Suprapubic skin (tissue), 4 donors: ENCODE measurements around the gene SHROOM3. TPM values are rescaled to one million over a fixed set of nuclear protein-coding genes. Genes with fewer than 3 reads are reported as not detected.

Source experiments
- DNase-seq, 2 donors: peaks; one replicate each; pipeline ENCODE4 v3.0.0-alpha.2; 2019; ENCODE audit warnings: low spot score in 2 of 2
- H3K27ac ChIP-seq: fragments of 200-600 bp; sonication (generic); one replicate; pipeline ENCODE4 v1.5.1; 2019
- H3K27me3 ChIP-seq: fragments of 200-600 bp; sonication (generic); one replicate; pipeline ENCODE4 v1.5.1; 2019
- H3K36me3 ChIP-seq: fragments of 200-600 bp; sonication (generic); one replicate; pipeline ENCODE4 v1.5.1; 2019
- H3K4me1 ChIP-seq: fragments of 200-600 bp; sonication (generic); one replicate; pipeline ENCODE4 v1.5.1; 2019
- H3K4me3 ChIP-seq: fragments of 200-600 bp; sonication (generic); one replicate; pipeline ENCODE4 v1.5.1; 2019; ENCODE audit warnings: mild to moderate bottlenecking
- H3K9me3 ChIP-seq: fragments of 200-600 bp; sonication (generic); one replicate; pipeline ENCODE4 v1.5.1; 2019
- EP300 ChIP-seq: sonication (generic); formaldehyde crosslinking; IDR thresholded peaks from one replicate; pipeline ENCODE4 v1.6.1; 2017; ENCODE audit warnings: antibody characterized with exemption
- POLR2A ChIP-seq, 2 donors: fragments of 450-650 bp; IDR thresholded peaks; one replicate each; pipeline ENCODE4 v1.6.1; 2017; ENCODE audit warnings: antibody characterized with exemption in 2 of 2, mild to moderate bottlenecking in 2 of 2, moderate library complexity in 2 of 2
- POLR2AphosphoS5 ChIP-seq, 3 donors: sonication (generic); formaldehyde crosslinking; IDR thresholded peaks; one replicate each; pipeline ENCODE4 v1.6.1; 2017; ENCODE audit warnings: antibody characterized with exemption in 3 of 3
- WGBS: methylation state at CpG from one replicate; pipeline ENCODE4 v1.1.5; 2018; 5-methylcytosine and 5-hydroxymethylcytosine counted together
- total RNA-seq, 4 donors: library from RNA; depleted of rRNA; stranded (reverse); fragments of >200 nt; gene quantifications; one replicate each; pipeline ENCODE4 v1.1.0, GENCODE V29; 2016
- TF ChIP-seq, protein P1 (sequence below), 2 donors: fragments of 200-600 bp in 1 of 2; fragments of 450-650 bp in 1 of 2; sonication (generic) in 1 of 2; IDR thresholded peaks; one replicate each; pipeline ENCODE4 v1.5.1; 2016 to 2019; ENCODE audit warnings: antibody characterized with exemption in 2 of 2, mild to moderate bottlenecking in 1 of 2, moderate library complexity in 1 of 2

Gene SHROOM3
- total RNA-seq, 4 donors from 2014 or later = 25.7 to 41.4 (median 29.8) TPM

DNA sequence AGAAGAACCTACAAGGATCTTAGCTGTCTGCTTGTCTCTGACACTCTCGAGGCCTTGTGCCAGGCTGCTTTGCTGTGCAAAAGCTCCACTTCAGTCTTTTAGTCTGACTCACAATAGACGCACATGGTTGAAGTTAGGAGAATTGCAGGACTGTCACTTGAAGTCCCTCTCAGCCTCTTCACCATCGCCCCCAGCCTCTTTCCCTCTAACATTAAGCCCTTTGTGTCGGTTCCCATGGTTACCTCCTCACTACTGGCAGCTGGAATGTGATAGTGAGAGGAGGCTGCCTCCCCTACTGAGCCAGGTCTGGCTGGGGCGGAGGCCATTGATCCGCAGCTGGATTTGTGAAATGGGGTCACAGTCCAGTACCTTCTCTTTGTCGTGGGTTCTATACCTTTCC is 261.1 kb downstream of the SHROOM3 start:
- H3K27ac ChIP-seq = no peak overlapping the region
- no peak for TF ChIP-seq EP300
- TF ChIP-seq POLR2A (IDR thresholded peaks at IDR 0.05) = no peak
- TF ChIP-seq POLR2AphosphoS5 (IDR thresholded peaks at IDR 0.05) = no peak

GRCh38 chr4:76697129-76697803 is 262.2 kb downstream of the SHROOM3 start:
- TF ChIP-seq, protein P1, sequence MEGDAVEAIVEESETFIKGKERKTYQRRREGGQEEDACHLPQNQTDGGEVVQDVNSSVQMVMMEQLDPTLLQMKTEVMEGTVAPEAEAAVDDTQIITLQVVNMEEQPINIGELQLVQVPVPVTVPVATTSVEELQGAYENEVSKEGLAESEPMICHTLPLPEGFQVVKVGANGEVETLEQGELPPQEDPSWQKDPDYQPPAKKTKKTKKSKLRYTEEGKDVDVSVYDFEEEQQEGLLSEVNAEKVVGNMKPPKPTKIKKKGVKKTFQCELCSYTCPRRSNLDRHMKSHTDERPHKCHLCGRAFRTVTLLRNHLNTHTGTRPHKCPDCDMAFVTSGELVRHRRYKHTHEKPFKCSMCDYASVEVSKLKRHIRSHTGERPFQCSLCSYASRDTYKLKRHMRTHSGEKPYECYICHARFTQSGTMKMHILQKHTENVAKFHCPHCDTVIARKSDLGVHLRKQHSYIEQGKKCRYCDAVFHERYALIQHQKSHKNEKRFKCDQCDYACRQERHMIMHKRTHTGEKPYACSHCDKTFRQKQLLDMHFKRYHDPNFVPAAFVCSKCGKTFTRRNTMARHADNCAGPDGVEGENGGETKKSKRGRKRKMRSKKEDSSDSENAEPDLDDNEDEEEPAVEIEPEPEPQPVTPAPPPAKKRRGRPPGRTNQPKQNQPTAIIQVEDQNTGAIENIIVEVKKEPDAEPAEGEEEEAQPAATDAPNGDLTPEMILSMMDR (IDR thresholded peaks at IDR 0.05) = no peak
- TF ChIP-seq POLR2A (IDR thresholded peaks at IDR 0.05) (no peak), POLR2AphosphoS5 (IDR thresholded peaks at IDR 0.05) (no peak), EP300 (no peak)
- Histone ChIP-seq H3K27me3 (peaks cover 4% of the 10 kb centered on the region), H3K4me1 (no peaks in the 10 kb centered on the region), H3K9me3 (no peaks in the 10 kb centered on the region), H3K36me3 (no peaks in the 10 kb centered on the region), H3K4me3 (no peak overlapping the region), H3K27ac (no peak overlapping the region)
- DNase-seq = no peak
- WGBS = 83% methylated on average over 3 of the region's 3 CpGs

More for the DNA sequence above, 261.1 kb downstream of the SHROOM3 start:
- no peak overlapping the region for H3K4me3 ChIP-seq
- peaks cover 11% of the 10 kb centered on the region for H3K27me3 ChIP-seq
- no peaks in the 10 kb centered on the region for H3K36me3 ChIP-seq
- no peaks in the 10 kb centered on the region for H3K9me3 ChIP-seq
- H3K4me1 ChIP-seq = no peaks in the 10 kb centered on the region
- DNase-seq = no peak
- WGBS = 81% methylated on average over 7 of the region's 7 CpGs

- H3K27me3 ChIP-seq = peaks cover 3% of the 10 kb centered on the region
- no peak for DNase-seq
- TF ChIP-seq EP300 (no peak), POLR2AphosphoS5 (IDR thresholded peaks at IDR 0.05) (no peak), POLR2A (IDR thresholded peaks at IDR 0.05) (no peak)
- TF ChIP-seq, protein P1 (IDR thresholded peaks at IDR 0.05) = no peak
- no peaks in the 10 kb centered on the region for H3K9me3 ChIP-seq
- H3K27ac ChIP-seq = no peak overlapping the region
- no peaks in the 10 kb centered on the region for H3K36me3 ChIP-seq
- H3K4me1 ChIP-seq = peaks cover 3% of the 10 kb centered on the region
- H3K4me3 ChIP-seq = no peak overlapping the region
- 91% methylated on average over 1 of the region's 1 CpG for WGBS
Measured at GRCh38 chr4:76698141-76698540, 263.1 kb downstream of the SHROOM3 start.

DNA sequence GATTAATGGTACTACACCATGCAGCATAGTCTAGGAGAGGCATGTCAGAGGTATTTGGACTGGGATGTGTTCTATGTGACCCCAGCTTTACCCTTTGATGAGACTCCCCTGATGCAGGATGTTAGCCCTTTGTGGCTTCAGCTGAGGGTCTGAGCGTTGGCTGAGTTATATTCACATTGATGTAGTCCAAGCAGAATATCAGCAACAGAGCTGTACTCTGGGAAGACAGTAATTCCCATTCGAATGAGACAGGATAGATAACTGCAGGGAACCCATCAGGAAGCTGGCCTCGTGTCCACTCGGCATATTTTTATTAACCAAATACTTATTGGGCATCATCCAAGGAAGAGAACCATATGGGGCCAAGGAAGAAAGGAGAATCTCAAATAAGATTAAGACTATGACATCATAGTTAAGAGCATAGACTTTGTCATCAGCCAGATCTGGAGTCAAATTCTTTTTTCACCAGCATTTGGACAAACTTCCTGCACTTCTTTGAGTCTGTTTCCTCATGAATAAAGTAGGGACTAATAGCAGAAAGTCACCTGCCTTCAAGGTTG is 264.8 kb downstream of the SHROOM3 start:
- no peak overlapping the region for H3K4me3 ChIP-seq
- H3K9me3 ChIP-seq = no peaks in the 10 kb centered on the region
- DNase-seq = no peak
- H3K4me1 ChIP-seq = peaks cover 20% of the 10 kb centered on the region
- 76% methylated on average over 4 of the region's 4 CpGs for WGBS
- H3K27ac ChIP-seq = no peak overlapping the region
- TF ChIP-seq POLR2A (IDR thresholded peaks at IDR 0.05) (no peak), EP300 (no peak)
- TF ChIP-seq, protein P1 (IDR thresholded peaks at IDR 0.05) = no peak
- peaks cover 3% of the 10 kb centered on the region for H3K27me3 ChIP-seq
- no peaks in the 10 kb centered on the region for H3K36me3 ChIP-seq

DNA sequence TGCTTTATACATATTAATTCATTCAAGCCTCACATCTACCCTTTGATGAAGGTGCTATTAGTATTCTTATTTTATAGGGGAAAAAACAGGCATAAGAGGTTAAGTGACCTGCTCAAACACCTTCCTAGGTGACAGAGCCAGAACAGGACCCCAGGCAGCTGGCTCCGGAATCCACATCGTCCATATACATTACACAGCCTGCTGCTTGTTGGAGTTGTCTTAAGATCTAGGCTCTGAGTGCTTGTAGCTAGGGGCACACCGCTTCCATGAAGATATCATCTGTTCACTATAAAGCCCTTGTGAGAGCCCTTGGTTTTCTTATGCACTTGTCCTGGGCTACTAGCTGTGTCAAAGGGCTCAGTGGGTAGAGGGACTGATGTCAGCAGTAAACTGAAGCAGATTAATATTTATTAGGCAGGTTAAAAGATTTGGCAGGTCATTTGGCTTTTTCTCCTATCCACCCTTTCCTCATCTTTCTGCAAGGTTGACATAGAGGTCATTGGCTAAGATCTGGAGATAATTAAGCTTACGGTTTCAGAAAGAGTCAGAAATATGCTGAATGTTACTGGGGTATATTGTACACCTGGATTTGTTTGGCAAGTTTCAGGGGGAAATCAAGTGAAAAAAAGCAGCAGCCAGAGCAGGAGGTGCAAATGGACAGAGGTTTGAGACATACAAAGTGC is 267.6 kb downstream of the SHROOM3 start:
- WGBS = 94% methylated on average over 4 of the region's 4 CpGs
- DNase-seq = no peak
- no peaks in the 10 kb centered on the region for H3K9me3 ChIP-seq
- no peaks in the 10 kb centered on the region for H3K36me3 ChIP-seq
- TF ChIP-seq POLR2AphosphoS5 (IDR thresholded peaks at IDR 0.05) (no peak), EP300 (no peak), POLR2A (IDR thresholded peaks at IDR 0.05) (no peak)
- TF ChIP-seq, protein P1 (IDR thresholded peaks at IDR 0.05) = no peak
- H3K27me3 ChIP-seq = no peaks in the 10 kb centered on the region
- H3K4me1 ChIP-seq = peaks cover 22% of the 10 kb centered on the region
- H3K4me3 ChIP-seq = no peak overlapping the region
- no peak overlapping the region for H3K27ac ChIP-seq
